Activated CD8-positive, alpha-beta memory T cell treated with anti-CD3 and anti-CD28 coated beads for 4 hours (primary cell): ENCODE results near the gene CFAP46.
"Not testable (repeated sequence)": the region's sequence is repeated elsewhere in the genome, so short reads cannot be mapped to it uniquely, and the experiment has no call there.

Source experiments
- DNase-seq, 2 donors: peaks; one replicate each; pipeline ENCODE4 v3.0.0-alpha.2; 2020; ENCODE audit warnings: low read depth in 2 of 2

The CFAP46 gene

GRCh38 chr10:132844069-132844809, 98.1 kb downstream of the CFAP46 start:
- no peak for DNase-seq

DNA sequence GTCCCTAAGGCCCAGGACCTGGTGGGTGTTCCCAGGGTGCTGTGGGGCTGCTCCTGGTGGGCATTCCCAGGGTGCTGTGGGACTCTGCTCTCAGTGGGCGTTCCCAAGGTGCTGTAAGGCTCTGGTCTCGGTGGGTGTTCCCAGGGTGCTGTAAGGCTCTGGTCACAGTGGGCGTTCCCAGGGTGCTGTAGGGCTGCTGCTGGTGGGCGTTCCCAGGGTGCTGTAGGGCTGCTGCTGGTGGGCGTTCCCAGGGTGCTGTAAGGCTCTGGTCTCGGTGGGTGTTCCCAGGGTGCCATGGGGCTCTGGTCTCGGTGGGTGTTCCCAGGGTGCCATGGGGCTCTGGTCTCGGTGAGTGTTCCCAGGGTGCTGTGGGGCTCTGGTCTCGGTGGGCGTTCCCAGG, 99.1 kb downstream of the CFAP46 start:
- DNase-seq: not testable (repeated sequence)

- DNase-seq: no peak
Measured at GRCh38 chr10:132842397-132842796, 100.0 kb downstream of the CFAP46 start.

DNA sequence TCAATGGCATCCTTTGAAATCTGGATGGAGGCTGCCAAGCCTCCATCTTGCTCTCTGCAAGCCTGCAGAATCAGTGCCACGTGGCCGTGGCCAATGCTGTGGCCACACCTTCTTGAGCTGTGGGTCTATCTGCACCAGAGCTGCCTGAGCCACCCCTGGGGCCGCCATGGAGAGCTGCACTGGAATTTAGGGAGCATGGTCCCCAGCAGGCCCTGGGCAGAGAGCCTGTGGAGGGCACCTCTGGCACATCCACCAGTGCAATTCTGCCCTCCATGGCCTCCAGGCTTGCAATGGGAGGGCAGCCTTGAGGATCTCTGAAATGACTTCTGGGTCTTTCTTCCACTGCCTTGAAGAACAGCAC, 100.8 kb downstream of the CFAP46 start:
- no peak for DNase-seq

GRCh38 chr10:132840698-132841614, 101.4 kb downstream of the CFAP46 start:
- DNase-seq: no peak

DNA sequence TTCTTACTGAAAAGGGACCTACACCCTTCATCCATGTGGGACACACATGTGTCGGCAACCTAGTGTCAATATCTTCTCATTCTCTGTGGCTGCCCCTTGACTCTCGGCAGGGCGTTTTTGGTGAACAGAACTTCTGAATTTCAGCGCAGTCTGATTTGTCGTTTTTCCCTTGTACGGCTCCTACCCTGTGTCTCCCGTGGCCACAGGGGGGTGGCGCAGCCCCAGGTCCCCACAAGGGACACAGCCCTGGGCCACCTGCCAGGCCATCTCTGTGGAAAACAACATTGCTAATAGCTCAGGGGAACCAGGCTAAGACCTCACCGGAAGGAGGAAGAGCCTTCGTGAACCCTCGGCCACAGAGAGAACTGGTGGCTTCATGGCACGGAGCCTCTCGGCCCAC, 103.3 kb downstream of the CFAP46 start:
- no peak for DNase-seq

DNA sequence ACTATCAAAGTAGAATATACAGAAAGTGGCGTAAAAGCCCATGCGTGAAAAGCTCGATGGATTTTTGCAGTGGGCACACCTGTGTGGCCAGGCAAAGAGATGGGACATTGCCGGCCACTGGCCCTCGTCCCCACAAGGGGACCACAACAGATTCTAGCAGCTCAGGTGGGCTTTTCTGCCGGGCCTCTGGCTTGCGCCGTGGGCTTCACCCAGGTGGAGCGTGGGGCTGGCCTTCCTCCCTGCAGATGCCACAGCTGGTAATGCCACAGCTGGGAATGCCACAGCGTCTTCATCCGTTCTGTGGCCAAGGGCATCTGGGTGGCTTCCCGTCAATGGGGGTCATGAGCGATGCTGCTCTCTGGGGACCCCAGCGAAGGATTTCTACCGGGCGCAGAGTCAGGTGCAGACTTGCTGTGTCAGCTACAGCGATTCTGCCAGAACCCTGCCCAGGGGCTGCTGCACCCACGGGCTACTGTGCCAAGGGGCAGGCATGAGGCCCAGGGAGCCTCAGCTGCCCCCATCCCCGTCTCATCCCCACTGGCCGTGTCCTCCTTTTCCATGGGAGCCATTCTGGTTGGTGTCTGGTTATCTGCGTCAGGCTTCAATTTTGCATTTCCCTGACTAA, 103.9 kb downstream of the CFAP46 start:
- no peak for DNase-seq

- no peak for DNase-seq
Measured at GRCh38 chr10:132837905-132838304, 104.5 kb downstream of the CFAP46 start.

GRCh38 chr10:132836832-132837540, 105.4 kb downstream of the CFAP46 start:
- DNase-seq: no peak

DNA sequence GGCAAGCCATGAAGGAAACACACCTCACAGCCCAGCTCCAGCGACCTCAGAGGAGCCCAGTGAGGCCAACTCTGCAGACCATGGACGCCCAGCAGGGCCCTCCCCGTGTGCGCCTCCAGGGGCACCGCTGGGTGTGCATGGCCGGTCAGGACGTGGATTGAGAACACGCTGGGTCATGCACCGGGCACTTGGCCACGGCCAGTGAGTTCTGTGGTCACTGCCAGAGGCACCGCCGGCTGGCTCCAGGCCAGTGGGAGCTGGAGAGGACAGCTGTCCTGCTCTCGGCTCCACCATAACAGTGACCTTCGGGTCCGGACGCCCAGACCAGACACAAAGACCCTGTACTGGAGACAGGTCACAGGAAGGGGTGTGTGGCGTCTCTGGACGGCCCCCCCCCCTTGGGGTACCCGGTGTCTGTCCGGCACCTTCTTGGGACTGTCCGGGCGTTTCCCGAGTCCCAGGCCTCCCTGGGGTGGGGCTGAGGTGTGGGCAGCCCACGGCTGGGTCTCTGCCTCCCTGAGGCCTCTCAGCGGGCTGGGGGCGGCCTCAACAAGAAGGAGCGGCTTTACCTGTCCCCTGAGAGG, 106.0 kb downstream of the CFAP46 start:
- DNase-seq: no peak

GRCh38 chr10:132835848-132836233, 106.5 kb downstream of the CFAP46 start:
- no peak for DNase-seq

- no peak for DNase-seq
Measured at GRCh38 chr10:132834891-132835847, 107.2 kb downstream of the CFAP46 start.

DNA sequence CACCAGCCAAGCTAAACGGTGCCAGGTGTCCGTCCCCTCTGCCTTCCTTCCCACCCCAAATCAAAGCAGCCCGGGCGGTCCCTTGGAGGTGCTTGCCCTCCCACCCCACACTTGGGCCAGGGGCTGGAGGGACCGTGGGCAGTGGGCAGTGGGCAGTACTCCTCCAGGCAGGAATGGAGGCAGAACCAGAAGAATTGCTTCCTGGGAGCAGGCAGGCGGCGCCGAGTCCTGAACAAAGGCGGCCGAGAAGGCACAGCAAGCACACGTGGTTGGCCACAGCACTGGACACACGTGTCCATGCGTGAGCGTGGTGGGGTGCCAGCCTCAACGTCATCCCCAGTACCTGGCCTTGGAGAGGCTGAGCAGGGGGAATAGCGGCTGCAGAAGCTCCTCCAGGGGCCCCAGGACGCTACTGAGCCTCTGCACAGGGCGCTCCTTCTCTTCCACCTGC, 108.0 kb downstream of the CFAP46 start:
- DNase-seq: no peak

GRCh38 chr10:132833421-132834111, 108.8 kb downstream of the CFAP46 start:
- no peak for DNase-seq

GRCh38 chr10:132832186-132832969, 110.0 kb downstream of the CFAP46 start:
- no peak for DNase-seq

- no peak for DNase-seq
Measured at GRCh38 chr10:132829403-132829802, 113.0 kb downstream of the CFAP46 start.

- no peak for DNase-seq
Measured at GRCh38 chr10:132828681-132829080, 113.7 kb downstream of the CFAP46 start.

- DNase-seq: no peak
Measured at GRCh38 chr10:132827861-132828539, 114.4 kb downstream of the CFAP46 start.
